Mesendoderm (in vitro differentiated cells): ENCODE measurements around the gene E2F3.
"Not testable (repeated sequence)": the region's sequence is repeated elsewhere in the genome, so short reads cannot be mapped to it uniquely, and the experiment has no call there.

Experiments used
- DNase-seq: peaks from one replicate; pipeline ENCODE4 v3.0.0; 2013
- H2AK5ac ChIP-seq: 2 replicates; pipeline ENCODE4 v1.6.1; 2013; ENCODE audit warnings: low read length, inconsistent platforms
- H2BK120ac ChIP-seq: 2 replicates; pipeline ENCODE4 v1.6.1; 2013; ENCODE audit warnings: low read depth, mild to moderate bottlenecking, low read length, moderate library complexity, mixed read lengths
- H2BK15ac ChIP-seq: replicated peaks from 2 replicates; pipeline ENCODE4 v1.6.1; 2013; ENCODE audit warnings: low read depth, mild to moderate bottlenecking, moderate library complexity
- H2BK5ac ChIP-seq: 2 replicates; pipeline ENCODE4 v1.6.1; 2013; ENCODE audit warnings: low read length, inconsistent platforms
- H3K18ac ChIP-seq: 2 replicates; pipeline ENCODE4 v1.6.1; 2013; ENCODE audit warnings: mild to moderate bottlenecking, low read length, mixed read lengths
- H3K23ac ChIP-seq: one replicate; pipeline ENCODE4 v1.6.1; 2013; ENCODE audit warnings: low read length
- H3K27ac ChIP-seq: 2 replicates; pipeline ENCODE4 v1.5.1; 2013; ENCODE audit warnings: low read depth, mild to moderate bottlenecking, inconsistent platforms, low read length, moderate library complexity
- H3K27me3 ChIP-seq: 2 replicates; pipeline ENCODE4 v1.6.1; 2013; ENCODE audit warnings: low read length, control low read depth, mild to moderate bottlenecking, inconsistent platforms; ENCODE audit not compliant: insufficient read depth, poor library complexity
- H3K36me3 ChIP-seq: 2 replicates; pipeline ENCODE4 v1.6.1; 2013; ENCODE audit warnings: low read length, inconsistent platforms; ENCODE audit not compliant: control insufficient read depth, insufficient read depth
- H3K4ac ChIP-seq: one replicate; pipeline ENCODE4 v1.6.1; 2013; ENCODE audit warnings: low read depth, mild to moderate bottlenecking, low read length, moderate library complexity
- H3K4me1 ChIP-seq: 2 replicates; pipeline ENCODE4 v1.6.1; 2013; ENCODE audit warnings: low read depth, low read length, inconsistent platforms; ENCODE audit not compliant: control insufficient read depth
- H3K4me2 ChIP-seq: 2 replicates; pipeline ENCODE4 v1.6.1; 2013; ENCODE audit warnings: low read length
- H3K4me3 ChIP-seq: 2 replicates; pipeline ENCODE4 v1.5.1; 2013; ENCODE audit warnings: mild to moderate bottlenecking, low read length
- H3K56ac ChIP-seq: one replicate; pipeline ENCODE4 v1.6.1; 2013; ENCODE audit warnings: low read length
- H3K79me1 ChIP-seq: 2 replicates; pipeline ENCODE4 v1.6.1; 2013; ENCODE audit warnings: low read length, inconsistent platforms
- H3K79me2 ChIP-seq: 2 replicates; pipeline ENCODE4 v1.6.1; 2013; ENCODE audit warnings: mild to moderate bottlenecking, low read length; ENCODE audit not compliant: control insufficient read depth, insufficient read depth
- H3K9ac ChIP-seq: 2 replicates; pipeline ENCODE4 v1.6.1; 2013; ENCODE audit warnings: low read length, inconsistent platforms
- H4K5ac ChIP-seq: one replicate; pipeline ENCODE4 v1.6.1; 2013; ENCODE audit warnings: low read length
- H4K8ac ChIP-seq: one replicate; pipeline ENCODE4 v1.6.1; 2013; ENCODE audit warnings: low read depth, mild to moderate bottlenecking, control low read depth, low read length, moderate library complexity
- WGBS: extraction: QIAGEN DNeasy Blood & Tissue Kit; methylation state at CpG from one replicate; pipeline ENCODE4 v1.1.7; 2013; ENCODE audit warnings: low lambda C conversion rate, missing lambda C conversion rate; ENCODE audit not compliant: insufficient coverage; ENCODE audit errors: extremely low coverage; 5-methylcytosine and 5-hydroxymethylcytosine counted together

The E2F3 gene

DNA sequence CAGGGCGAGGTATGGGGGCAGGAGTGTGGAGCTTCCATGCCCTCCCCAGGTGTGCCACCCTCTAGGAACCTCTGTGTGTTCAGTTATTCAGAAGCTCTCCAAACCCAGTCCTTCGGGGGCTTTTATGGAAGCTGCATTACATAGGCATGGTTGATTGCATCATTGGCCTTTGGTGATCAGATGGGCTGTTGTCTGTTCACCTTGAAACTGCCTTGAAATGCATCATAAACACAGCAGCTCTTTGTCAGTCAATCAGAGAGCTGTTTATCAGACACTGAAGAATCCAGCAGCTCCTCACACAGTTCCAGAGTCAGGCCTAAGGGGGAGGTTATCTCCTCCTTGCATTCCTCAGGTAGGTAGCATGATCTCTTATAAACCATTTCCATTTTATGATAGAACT lies 62.4 kb downstream of the E2F3 start:
- H3K9ac ChIP-seq = no peak overlapping the region
- H3K4ac ChIP-seq = no peak overlapping the region
- H2AK5ac ChIP-seq = no peak overlapping the region
- WGBS = no CpG with 5 or more reads among the region's 2 CpGs
- no peak overlapping the region for H4K5ac ChIP-seq
- H2BK5ac ChIP-seq = no peak overlapping the region
- peaks cover 46% of the 10 kb centered on the region for H3K79me2 ChIP-seq
- H3K79me1 ChIP-seq = peaks cover 19% of the 10 kb centered on the region
- H3K27ac ChIP-seq = no peak overlapping the region
- peak; percentile 16 for DNase-seq
- H2BK120ac ChIP-seq = no peak overlapping the region
- no peak overlapping the region for H3K4me3 ChIP-seq
- no peak overlapping the region for H3K56ac ChIP-seq
- H3K18ac ChIP-seq = no peak overlapping the region
- no peaks in the 10 kb centered on the region for H3K27me3 ChIP-seq
- H3K4me1 ChIP-seq = no peaks in the 10 kb centered on the region
- H3K36me3 ChIP-seq = peaks cover 2% of the 10 kb centered on the region
- H2BK15ac ChIP-seq = no peak overlapping the region
- H4K8ac ChIP-seq = no peak overlapping the region
- no peak overlapping the region for H3K23ac ChIP-seq
- H3K4me2 ChIP-seq = no peak overlapping the region

DNA sequence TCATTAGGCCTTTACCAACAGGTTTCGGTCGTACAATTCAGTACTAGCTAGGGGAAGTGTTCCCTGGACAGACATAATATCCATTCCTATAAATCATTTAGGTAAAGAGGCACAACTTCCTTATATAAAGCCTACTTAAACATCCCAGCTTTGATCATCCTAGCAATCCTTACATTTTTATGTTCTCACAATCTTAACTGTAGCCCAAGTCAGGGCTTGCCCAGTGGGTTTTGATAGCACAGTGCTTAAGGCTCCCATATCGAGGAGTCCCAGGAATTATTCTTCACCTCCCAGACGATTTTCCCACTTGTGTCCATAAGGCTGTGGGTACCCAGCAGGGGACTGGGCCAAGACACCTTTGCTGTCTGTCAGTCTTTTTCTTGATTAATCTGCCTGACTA lies 63.2 kb downstream of the E2F3 start:
- H3K79me2 ChIP-seq = peaks cover 43% of the 10 kb centered on the region
- H4K8ac ChIP-seq = no peak overlapping the region
- peaks cover 21% of the 10 kb centered on the region for H3K79me1 ChIP-seq
- H3K18ac ChIP-seq = no peak overlapping the region
- H3K4me3 ChIP-seq = no peak overlapping the region
- H2AK5ac ChIP-seq = no peak overlapping the region
- H2BK120ac ChIP-seq = no peak overlapping the region
- no peak overlapping the region for H2BK15ac ChIP-seq
- no peak overlapping the region for H3K27ac ChIP-seq
- no peak for DNase-seq
- no peak overlapping the region for H3K4ac ChIP-seq
- no peaks in the 10 kb centered on the region for H3K4me1 ChIP-seq
- no peak overlapping the region for H3K4me2 ChIP-seq
- no peak overlapping the region for H4K5ac ChIP-seq
- H3K23ac ChIP-seq = no peak overlapping the region
- peaks cover 2% of the 10 kb centered on the region for H3K36me3 ChIP-seq
- no peak overlapping the region for H3K56ac ChIP-seq
- WGBS = no CpG with 5 or more reads among the region's 4 CpGs
- no peak overlapping the region for H3K9ac ChIP-seq
- H3K27me3 ChIP-seq = no peaks in the 10 kb centered on the region
- H2BK5ac ChIP-seq = no peak overlapping the region

DNA sequence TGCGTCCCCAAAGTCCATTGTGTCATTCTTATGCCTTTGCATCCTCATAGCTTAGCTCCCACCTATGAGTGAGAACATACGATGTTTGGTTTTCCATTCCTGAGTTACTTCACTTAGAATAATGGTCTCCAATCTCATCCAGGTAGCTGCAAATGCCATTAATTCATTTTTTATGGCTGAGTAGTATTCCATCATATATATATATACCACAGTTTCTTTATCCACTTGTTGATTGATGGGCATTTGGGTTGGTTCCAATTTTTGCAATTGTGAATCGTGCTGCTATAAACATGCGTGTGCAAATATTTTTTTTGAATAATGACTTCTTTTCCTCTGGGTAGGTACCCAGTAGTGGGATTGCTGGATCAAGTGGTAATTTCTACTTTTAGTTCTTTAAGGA lies 63.9 kb downstream of the E2F3 start:
- not testable (repeated sequence) for H3K4me1 ChIP-seq, H3K23ac ChIP-seq, H3K56ac ChIP-seq, H2BK120ac ChIP-seq, H2BK15ac ChIP-seq, H3K9ac ChIP-seq, H3K36me3 ChIP-seq, H3K4me3 ChIP-seq, H3K4ac ChIP-seq, H3K4me2 ChIP-seq, H2AK5ac ChIP-seq, H3K27ac ChIP-seq, H3K27me3 ChIP-seq, H4K8ac ChIP-seq, H2BK5ac ChIP-seq, DNase-seq, H4K5ac ChIP-seq, H3K18ac ChIP-seq
- Histone ChIP-seq H3K79me2 (peaks cover 45% of the 10 kb centered on the region), H3K79me1 (peaks cover 26% of the 10 kb centered on the region)
- no CpG with 5 or more reads among the region's 4 CpGs for WGBS

DNA sequence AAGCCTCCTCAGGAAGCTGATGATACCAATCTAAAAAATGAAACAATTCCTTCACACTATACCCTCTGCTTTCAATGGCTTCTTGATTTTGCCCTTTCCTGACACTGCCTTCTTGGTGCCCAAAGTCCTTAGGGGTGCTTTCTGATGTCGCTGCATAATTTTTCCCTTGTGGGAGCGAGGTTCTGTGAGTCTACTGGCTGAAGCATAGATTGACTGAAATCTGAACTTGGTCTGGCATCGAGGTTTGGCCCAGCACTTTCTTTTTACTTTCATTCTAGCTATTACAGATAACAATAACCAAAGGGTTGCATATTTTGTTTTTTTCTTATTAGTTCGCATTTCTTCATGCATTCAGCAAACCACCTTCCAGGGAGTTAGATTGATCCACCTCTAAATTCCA lies 65.8 kb downstream of the E2F3 start:
- peaks cover 2% of the 10 kb centered on the region for H3K36me3 ChIP-seq

DNA sequence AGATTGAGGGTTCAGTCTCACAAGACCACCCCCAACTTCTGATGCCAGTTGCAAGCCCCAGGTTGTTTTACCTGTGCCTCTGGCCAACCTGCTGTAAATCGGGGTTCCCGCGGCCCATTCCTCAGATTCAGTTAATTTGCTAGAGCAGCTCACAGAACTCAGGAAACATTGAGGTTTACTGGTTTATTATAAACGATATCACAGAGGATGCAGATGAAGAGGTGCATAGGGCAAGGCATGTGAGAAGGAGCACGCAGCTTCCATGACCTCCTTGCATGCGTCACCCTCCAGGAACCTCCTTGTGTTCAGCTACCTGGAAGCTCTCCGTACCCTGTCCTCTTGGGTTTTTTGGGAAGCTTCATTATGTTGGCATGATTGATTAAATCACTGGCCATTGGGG lies 66.5 kb downstream of the E2F3 start:
- H3K79me2 ChIP-seq = peaks cover 43% of the 10 kb centered on the region
- H2BK5ac ChIP-seq = no peak overlapping the region

More for the DNA sequence above, 65.8 kb downstream of the E2F3 start:
- Histone ChIP-seq H2BK120ac (no peak overlapping the region), H3K4me2 (no peak overlapping the region), H3K23ac (no peak overlapping the region), H3K79me1 (peaks cover 31% of the 10 kb centered on the region), H3K18ac (no peak overlapping the region), H3K56ac (no peak overlapping the region), H2BK5ac (no peak overlapping the region), H3K27ac (no peak overlapping the region), H3K4ac (no peak overlapping the region), H3K4me1 (no peaks in the 10 kb centered on the region), H2AK5ac (no peak overlapping the region), H3K9ac (no peak overlapping the region), H4K5ac (no peak overlapping the region), H3K27me3 (no peaks in the 10 kb centered on the region), H2BK15ac (no peak overlapping the region), H3K79me2 (peaks cover 47% of the 10 kb centered on the region), H4K8ac (no peak overlapping the region), H3K4me3 (no peak overlapping the region)
- DNase-seq = no peak
- no CpG with 5 or more reads among the region's 4 CpGs for WGBS

DNA sequence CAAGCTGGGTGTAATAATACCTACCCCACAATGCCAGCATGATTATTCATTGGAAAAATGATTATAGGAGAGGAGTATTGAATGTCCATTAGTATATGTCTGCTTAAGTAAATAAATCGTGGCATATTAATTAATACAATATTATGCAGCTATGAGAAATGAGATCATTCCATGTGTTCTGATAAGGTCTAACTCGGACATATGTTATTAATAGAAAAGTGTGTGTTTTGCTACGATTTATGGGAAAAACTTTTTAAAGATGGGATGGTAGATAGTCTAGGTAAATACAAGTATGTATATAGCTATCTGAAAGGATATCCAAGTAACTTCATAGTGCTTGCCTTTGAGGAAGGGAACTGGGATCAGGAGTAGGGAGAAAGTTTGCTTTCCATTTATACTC lies 71.1 kb downstream of the E2F3 start:
- Histone ChIP-seq H3K79me2 (peaks cover 43% of the 10 kb centered on the region), H4K8ac (no peak overlapping the region), H3K18ac (no peak overlapping the region), H3K9ac (no peak overlapping the region), H3K4me3 (no peak overlapping the region), H3K27ac (no peak overlapping the region), H3K36me3 (no peaks in the 10 kb centered on the region), H3K79me1 (peaks cover 36% of the 10 kb centered on the region), H3K56ac (no peak overlapping the region), H3K4me1 (no peaks in the 10 kb centered on the region), H2BK15ac (no peak overlapping the region), H3K4ac (no peak overlapping the region), H2AK5ac (no peak overlapping the region), H3K23ac (no peak overlapping the region), H2BK5ac (no peak overlapping the region), H3K4me2 (no peak overlapping the region), H2BK120ac (no peak overlapping the region), H4K5ac (no peak overlapping the region), H3K27me3 (no peaks in the 10 kb centered on the region)
- no CpG with 5 or more reads among the region's 3 CpGs for WGBS
- no peak for DNase-seq

More for the DNA sequence above, 66.5 kb downstream of the E2F3 start:
- H3K27me3 ChIP-seq = no peaks in the 10 kb centered on the region
- H3K9ac ChIP-seq = no peak overlapping the region
- no peak overlapping the region for H3K4ac ChIP-seq
- DNase-seq = no peak
- no peak overlapping the region for H3K23ac ChIP-seq
- no peaks in the 10 kb centered on the region for H3K4me1 ChIP-seq
- H3K79me1 ChIP-seq = peaks cover 31% of the 10 kb centered on the region
- no peak overlapping the region for H3K18ac ChIP-seq
- H4K5ac ChIP-seq = no peak overlapping the region
- no peak overlapping the region for H3K4me2 ChIP-seq
- no peak overlapping the region for H3K56ac ChIP-seq
- H4K8ac ChIP-seq = no peak overlapping the region
- WGBS = no CpG with 5 or more reads among the region's 7 CpGs
- no peak overlapping the region for H2AK5ac ChIP-seq
- no peak overlapping the region for H2BK120ac ChIP-seq
- H3K36me3 ChIP-seq = peaks cover 2% of the 10 kb centered on the region
- no peak overlapping the region for H2BK15ac ChIP-seq
- H3K4me3 ChIP-seq = no peak overlapping the region
- H3K27ac ChIP-seq = no peak overlapping the region
